ACC112 (cell line): ENCODE measurements around the gene LAMC3.

Experiments used
- H2AFZ ChIP-seq: fragments of 200-600 bp; sonication (generic); one replicate; pipeline ENCODE4 v1.6.0; 2017; ENCODE audit warnings: antibody characterized with exemption, low read length; ENCODE audit not compliant: unreplicated experiment
- H3K27ac ChIP-seq: fragments of 200-600 bp; sonication (generic); 2 replicates; pipeline ENCODE4 v1.5.1; 2014; ENCODE audit warnings: low read depth, mild to moderate bottlenecking, antibody characterized with exemption, low read length, moderate library complexity
- H3K27me3 ChIP-seq: fragments of 200-600 bp; sonication (generic); 2 replicates; pipeline ENCODE4 v1.6.1; 2014; ENCODE audit warnings: mild to moderate bottlenecking, antibody characterized with exemption, low read length, moderate library complexity, mixed read lengths; ENCODE audit not compliant: insufficient read depth
- H3K36me3 ChIP-seq: fragments of 200-600 bp; sonication (generic); 2 replicates; pipeline ENCODE4 v1.6.1; 2016; ENCODE audit warnings: mild to moderate bottlenecking, antibody characterized with exemption, low read length, moderate library complexity, mixed read lengths; ENCODE audit not compliant: insufficient read depth
- H3K4me1 ChIP-seq: fragments of 200-600 bp; sonication (generic); one replicate; pipeline ENCODE4 v1.6.1; 2016; ENCODE audit warnings: low read length, mixed read lengths; ENCODE audit not compliant: insufficient read depth, unreplicated experiment, control insufficient read depth
- H3K4me3 ChIP-seq: fragments of 200-600 bp; sonication (generic); 2 replicates; pipeline ENCODE4 v1.5.1; 2014; ENCODE audit warnings: mild to moderate bottlenecking, low read depth, low read length
- H3K79me2 ChIP-seq: fragments of 200-600 bp; sonication (generic); one replicate; pipeline ENCODE4 v1.6.0; 2016; ENCODE audit warnings: low read length; ENCODE audit not compliant: control insufficient read depth, unreplicated experiment, insufficient read depth

Gene LAMC3

GRCh38 chr9:130970855-130971254 is 38.1 kb upstream of the LAMC3 start:
- no peak overlapping the region for H3K4me3 ChIP-seq
- H3K27me3 ChIP-seq = peaks cover 35% of the 10 kb centered on the region
- no peaks in the 10 kb centered on the region for H3K36me3 ChIP-seq
- H3K27ac ChIP-seq = no peak overlapping the region
- H3K79me2 ChIP-seq = no peaks in the 10 kb centered on the region
- no peaks in the 10 kb centered on the region for H3K4me1 ChIP-seq
- H2AFZ ChIP-seq = no peak overlapping the region

DNA sequence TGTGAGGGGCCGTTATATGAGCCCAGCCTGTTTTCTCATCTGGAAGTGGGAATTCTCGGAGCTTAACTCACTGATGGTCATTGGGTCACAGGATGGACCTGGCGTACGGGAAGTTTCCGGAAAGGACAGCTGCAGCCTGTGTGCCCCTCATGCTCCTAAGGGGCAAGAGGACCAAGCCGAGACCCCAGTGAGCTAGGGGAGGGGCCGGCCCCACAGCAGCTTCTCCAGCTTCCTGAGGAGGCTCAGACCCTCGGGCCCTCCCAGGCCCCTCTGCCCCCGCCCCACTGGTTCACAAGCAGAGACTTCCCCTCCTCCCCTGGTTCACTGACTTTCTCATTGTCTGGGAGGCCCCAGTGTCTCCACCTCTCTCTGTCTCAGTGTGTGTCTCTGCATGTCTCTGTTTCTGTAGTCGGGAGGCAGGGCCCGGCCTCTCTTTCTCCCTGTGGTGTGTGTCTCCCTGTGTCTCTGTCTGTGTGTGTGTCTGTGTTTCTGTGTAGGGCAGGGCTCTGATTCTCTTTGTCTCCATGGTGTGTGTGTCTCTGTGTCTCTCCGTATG is 37.6 kb upstream of the LAMC3 start:
- Histone ChIP-seq H3K27me3 (peaks cover 35% of the 10 kb centered on the region), H2AFZ (no peak overlapping the region), H3K27ac (no peak overlapping the region), H3K4me3 (no peak overlapping the region), H3K4me1 (no peaks in the 10 kb centered on the region), H3K36me3 (no peaks in the 10 kb centered on the region), H3K79me2 (no peaks in the 10 kb centered on the region)

- no peaks in the 10 kb centered on the region for H3K36me3 ChIP-seq
- H3K79me2 ChIP-seq = no peaks in the 10 kb centered on the region
- H3K4me1 ChIP-seq = no peaks in the 10 kb centered on the region
- H2AFZ ChIP-seq = no peak overlapping the region
- H3K4me3 ChIP-seq = no peak overlapping the region
- H3K27me3 ChIP-seq = peaks cover 35% of the 10 kb centered on the region
- no peak overlapping the region for H3K27ac ChIP-seq
Observed at GRCh38 chr9:130972277-130972956, 36.6 kb upstream of the LAMC3 start.

GRCh38 chr9:130972957-130973685 is 35.9 kb upstream of the LAMC3 start:
- Histone ChIP-seq H2AFZ (no peak overlapping the region), H3K4me3 (no peak overlapping the region), H3K36me3 (no peaks in the 10 kb centered on the region), H3K79me2 (no peaks in the 10 kb centered on the region), H3K27me3 (peaks cover 35% of the 10 kb centered on the region), H3K4me1 (no peaks in the 10 kb centered on the region), H3K27ac (no peak overlapping the region)

GRCh38 chr9:130973686-130974281 is 35.2 kb upstream of the LAMC3 start:
- Histone ChIP-seq H2AFZ (no peak overlapping the region), H3K4me3 (no peak overlapping the region), H3K27me3 (peaks cover 35% of the 10 kb centered on the region), H3K36me3 (no peaks in the 10 kb centered on the region), H3K4me1 (no peaks in the 10 kb centered on the region), H3K27ac (no peak overlapping the region), H3K79me2 (no peaks in the 10 kb centered on the region)

DNA sequence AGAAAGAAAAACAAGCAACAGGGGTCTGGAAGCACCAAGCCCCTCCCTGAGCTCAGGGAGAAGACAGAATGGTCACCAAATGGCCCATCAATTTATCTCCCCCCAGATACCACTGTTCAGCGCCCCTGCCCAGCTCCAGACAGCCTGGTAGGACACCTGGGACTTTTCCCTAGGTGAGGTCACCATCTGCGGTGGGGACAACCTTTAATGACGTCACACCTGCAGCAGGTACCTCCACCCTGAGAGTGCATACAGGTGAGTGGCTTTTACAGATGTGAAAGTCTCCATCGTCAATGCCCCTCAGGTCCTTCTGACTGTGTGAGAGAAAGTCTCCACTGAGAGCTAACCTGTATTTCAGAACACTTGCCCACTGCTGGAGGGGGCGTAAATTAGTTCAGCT is 34.3 kb upstream of the LAMC3 start:
- Histone ChIP-seq H3K36me3 (no peaks in the 10 kb centered on the region), H3K4me3 (no peak overlapping the region), H3K4me1 (no peaks in the 10 kb centered on the region), H3K27me3 (peaks cover 41% of the 10 kb centered on the region), H3K79me2 (no peaks in the 10 kb centered on the region), H3K27ac (no peak overlapping the region), H2AFZ (no peak overlapping the region)

- no peaks in the 10 kb centered on the region for H3K36me3 ChIP-seq
- peaks cover 46% of the 10 kb centered on the region for H3K27me3 ChIP-seq
Observed at GRCh38 chr9:130975156-130975555, 33.8 kb upstream of the LAMC3 start.

DNA sequence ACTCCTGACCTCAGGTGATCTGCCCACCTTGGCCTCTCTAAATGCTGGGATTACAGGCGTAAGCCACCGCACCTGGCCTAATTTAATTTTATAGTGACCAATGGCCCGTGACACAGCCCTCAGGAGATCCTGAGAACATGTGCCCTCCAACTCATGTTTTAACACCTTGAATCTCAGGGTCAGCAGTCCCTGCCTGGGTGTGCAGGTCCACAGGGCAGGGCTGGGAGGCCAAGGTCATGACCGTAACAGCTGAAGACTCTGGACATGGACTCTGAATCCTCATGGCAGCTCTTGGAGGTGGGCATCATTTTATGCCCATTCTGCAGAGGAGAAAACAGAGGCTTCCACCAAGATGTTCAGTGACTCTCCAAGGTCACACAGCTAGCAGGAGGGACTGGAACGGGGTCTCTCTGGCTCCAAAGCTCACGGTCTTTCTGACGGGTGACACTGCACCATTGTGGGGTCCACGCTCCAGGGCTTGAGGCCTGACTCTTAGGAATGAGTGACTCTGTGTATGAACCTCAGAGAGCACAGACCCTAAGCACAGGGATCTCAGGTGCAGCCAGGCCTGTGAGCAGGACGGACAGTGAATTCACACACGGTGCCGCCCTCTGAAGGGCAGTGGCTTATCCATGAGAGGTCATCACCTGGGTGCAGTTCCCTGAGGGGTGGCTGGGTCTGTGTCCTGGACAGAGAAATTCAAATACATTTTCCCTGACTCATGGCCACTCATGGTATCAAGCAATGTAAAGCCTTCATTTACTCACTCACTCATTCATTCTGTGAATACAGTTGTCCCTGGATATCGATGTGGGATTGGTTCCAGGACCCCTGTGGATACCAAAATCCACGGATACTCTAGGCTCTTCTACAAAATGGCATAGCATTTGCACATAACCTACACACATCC is 32.8 kb upstream of the LAMC3 start:
- H3K4me1 ChIP-seq = no peaks in the 10 kb centered on the region
- H3K27me3 ChIP-seq = peaks cover 54% of the 10 kb centered on the region
- no peaks in the 10 kb centered on the region for H3K36me3 ChIP-seq
- H3K79me2 ChIP-seq = no peaks in the 10 kb centered on the region
- H3K4me3 ChIP-seq = no peak overlapping the region
- H2AFZ ChIP-seq = no peak overlapping the region
- H3K27ac ChIP-seq = no peak overlapping the region

More at GRCh38 chr9:130975156-130975555, 33.8 kb upstream of the LAMC3 start:
- Histone ChIP-seq H2AFZ (no peak overlapping the region), H3K4me3 (no peak overlapping the region), H3K27ac (no peak overlapping the region), H3K4me1 (no peaks in the 10 kb centered on the region), H3K79me2 (no peaks in the 10 kb centered on the region)

- Histone ChIP-seq H3K79me2 (no peaks in the 10 kb centered on the region), H3K4me3 (no peak overlapping the region), H3K4me1 (no peaks in the 10 kb centered on the region), H3K36me3 (no peaks in the 10 kb centered on the region), H3K27me3 (peaks cover 45% of the 10 kb centered on the region), H2AFZ (no peak overlapping the region), H3K27ac (no peak overlapping the region)
Observed at GRCh38 chr9:130977811-130978221, 31.2 kb upstream of the LAMC3 start.
